GM19372 (cell line): ENCODE measurements around the gene SLC39A9.
"Not testable (repeated sequence)": the region's sequence is repeated elsewhere in the genome, so short reads cannot be mapped to it uniquely, and the experiment has no call there.

Experiments
- ATAC-seq: cut with Tn5 transposase; IDR thresholded peaks from one replicate; pipeline ENCODE4 v1.9.1; 2021; ENCODE audit warnings: mild to moderate bottlenecking, low read depth, moderate library complexity; ENCODE audit not compliant: unreplicated experiment

The SLC39A9 gene

DNA sequence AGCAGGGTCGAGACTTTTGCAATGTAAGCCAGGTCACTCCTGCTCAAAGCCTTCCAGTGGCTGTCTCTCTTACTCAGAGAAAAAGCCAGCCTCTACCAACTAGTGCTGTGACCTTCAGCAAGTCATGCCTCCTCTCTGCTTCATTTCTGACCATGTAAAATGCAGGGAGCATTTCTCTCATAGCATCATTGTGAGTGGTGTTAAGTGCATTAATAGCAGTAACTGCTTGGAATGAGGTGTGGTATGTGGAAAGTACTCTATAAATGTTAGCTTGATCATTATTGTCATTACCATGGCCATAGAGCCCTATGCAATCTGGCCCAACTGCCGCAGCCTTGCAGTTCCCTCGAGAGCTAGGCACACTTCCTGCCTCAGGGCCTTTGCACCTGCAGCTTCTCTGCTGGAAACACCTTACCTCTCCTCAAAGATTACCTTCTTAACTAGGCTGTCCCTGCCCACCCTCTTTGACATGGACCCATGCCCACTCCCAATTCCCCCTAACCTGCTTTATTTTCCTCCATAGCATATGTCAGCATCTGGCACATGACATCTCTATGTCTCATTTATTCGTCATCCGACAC lies 96.9 kb downstream of the SLC39A9 start:
- no peak for ATAC-seq

DNA sequence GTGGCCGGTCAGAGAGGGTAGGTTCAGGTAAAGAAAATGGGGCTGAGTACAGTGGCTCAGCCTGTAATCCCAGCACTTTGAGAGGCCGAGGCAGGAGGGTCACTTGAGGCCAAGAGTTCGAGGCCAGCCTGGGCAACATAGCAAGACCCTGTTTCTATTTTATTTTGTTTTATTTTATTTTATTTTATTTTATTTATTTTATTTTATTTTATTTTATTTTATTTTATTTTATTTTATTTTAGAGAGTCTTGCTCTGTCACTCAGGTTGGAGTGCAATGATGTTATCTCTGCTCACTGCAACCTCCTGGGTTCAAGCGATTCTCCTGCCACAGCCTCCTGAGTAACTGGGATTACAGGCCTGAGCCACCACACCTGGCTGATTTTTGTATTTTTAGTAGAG lies 99.4 kb downstream of the SLC39A9 start:
- ATAC-seq, result not testable (repeated sequence)

DNA sequence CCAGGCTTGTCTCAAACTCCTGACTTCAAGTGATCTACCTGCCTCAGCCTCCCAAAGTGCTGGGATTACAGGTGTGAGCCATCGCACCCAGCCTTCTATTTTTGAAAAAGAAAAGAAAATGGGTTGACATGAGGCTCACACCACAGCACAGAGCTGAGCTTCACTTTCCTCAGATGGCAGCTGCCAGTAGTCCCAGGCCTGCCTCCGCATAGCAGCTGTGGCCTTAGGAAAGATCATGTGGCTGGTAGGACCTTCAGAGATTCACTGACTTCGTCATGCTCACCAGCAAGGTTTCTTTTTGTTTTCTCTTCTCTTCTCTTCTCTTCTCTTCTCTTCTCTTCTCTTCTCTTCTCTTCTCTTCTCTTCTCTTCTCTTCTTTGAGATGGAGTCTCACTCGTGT lies 99.8 kb downstream of the SLC39A9 start:
- ATAC-seq, result not testable (repeated sequence)

DNA sequence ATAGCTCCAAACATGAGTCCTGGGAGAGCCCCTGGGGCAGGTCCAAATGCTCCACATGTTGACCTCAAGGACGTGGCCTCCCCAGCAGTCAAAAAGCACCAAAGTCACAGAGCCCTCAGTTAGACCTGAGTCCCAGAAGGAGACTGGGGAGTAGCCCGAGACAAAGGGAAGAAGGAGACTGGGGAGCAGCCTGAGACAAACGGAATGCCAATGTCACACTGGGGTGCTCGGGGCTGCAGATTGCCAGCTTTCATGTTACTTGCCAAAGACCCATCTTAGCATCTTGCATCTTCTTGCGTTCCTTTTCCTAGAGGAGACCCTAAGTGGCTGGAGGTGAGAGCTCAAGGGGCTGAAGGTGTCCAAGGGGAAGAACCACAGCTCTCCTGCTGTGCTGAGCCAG lies 100.9 kb downstream of the SLC39A9 start:
- no peak for ATAC-seq

DNA sequence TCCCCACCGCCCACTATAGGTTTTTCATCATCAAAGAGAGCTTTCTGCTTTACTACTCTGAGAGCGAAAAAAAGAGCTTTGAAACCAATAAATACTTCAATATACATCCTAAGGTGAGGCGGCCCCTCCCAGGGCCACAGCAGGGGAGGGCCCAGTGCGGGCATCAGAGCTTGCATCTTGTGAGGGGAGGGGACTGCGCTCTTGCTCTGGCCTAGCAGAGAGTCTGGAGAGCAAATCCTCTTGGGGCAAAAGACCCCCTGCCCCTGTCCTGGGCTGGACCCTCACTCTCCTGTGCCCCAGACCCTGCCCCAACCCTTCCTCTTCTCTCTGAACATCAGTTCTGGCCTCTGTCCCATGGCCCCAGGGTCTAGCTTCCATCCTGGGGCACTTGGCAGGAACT lies 101.6 kb downstream of the SLC39A9 start:
- ATAC-seq, result no peak

DNA sequence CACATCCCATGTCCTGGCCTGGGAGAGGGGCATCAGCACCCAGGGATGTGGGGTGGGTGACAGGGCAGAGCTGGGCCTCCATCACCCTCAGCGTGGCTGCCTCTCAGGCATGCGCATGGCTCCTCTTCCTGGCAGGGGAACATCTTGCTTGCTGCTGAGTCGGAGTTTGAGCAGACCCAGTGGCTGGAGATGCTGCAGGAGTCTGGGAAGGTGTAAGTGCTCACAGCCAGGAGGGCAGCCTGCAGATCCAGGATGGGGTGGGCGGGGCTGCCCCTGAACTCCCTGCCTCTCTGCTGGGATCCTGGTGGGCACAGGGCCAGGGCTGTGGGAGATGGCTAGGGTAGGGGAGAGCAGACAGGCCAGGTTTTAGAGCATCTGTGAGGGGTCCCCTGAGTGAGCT lies 102.2 kb downstream of the SLC39A9 start:
- ATAC-seq, result no peak

DNA sequence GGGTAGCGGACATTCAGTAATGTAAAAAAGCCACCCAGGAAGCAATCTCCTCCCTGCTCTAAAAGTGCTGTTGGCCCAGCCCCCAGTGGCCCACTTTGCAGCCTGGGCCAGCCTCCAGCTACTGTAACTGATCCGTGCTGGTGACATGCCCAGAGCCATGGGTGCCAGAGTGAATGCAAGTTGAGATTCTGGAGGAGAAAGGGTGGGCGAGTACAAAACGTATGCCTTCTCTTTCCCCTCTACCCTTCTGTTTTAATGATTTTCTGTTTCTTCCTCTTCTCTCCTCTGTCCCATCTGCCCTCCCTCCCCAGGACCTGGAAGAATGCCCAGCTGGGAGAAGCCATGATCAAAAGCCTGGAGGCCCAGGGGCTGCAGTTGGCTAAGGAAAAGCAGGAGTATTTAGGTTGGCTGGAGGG lies 102.9 kb downstream of the SLC39A9 start:
- ATAC-seq, result no peak

DNA sequence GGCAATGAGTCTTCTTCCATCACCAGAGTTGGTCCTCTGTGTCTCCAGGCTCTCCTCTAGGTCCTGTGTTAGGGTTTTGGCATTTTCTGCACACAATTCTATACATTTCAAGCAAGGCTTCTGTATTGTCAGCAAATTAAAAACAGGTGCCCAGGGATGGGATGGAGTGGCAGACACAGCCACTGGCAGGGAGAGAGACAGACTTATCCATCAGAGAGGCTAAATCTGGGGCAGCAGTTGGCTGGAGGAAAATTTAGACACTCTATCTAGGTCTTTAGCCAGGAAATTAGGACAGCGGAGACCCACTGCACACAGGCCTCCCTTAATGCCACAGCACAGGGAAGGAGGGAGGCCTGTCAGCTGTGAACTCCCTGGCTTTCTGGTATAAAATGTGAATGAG lies 106.3 kb downstream of the SLC39A9 start:
- no peak for ATAC-seq

DNA sequence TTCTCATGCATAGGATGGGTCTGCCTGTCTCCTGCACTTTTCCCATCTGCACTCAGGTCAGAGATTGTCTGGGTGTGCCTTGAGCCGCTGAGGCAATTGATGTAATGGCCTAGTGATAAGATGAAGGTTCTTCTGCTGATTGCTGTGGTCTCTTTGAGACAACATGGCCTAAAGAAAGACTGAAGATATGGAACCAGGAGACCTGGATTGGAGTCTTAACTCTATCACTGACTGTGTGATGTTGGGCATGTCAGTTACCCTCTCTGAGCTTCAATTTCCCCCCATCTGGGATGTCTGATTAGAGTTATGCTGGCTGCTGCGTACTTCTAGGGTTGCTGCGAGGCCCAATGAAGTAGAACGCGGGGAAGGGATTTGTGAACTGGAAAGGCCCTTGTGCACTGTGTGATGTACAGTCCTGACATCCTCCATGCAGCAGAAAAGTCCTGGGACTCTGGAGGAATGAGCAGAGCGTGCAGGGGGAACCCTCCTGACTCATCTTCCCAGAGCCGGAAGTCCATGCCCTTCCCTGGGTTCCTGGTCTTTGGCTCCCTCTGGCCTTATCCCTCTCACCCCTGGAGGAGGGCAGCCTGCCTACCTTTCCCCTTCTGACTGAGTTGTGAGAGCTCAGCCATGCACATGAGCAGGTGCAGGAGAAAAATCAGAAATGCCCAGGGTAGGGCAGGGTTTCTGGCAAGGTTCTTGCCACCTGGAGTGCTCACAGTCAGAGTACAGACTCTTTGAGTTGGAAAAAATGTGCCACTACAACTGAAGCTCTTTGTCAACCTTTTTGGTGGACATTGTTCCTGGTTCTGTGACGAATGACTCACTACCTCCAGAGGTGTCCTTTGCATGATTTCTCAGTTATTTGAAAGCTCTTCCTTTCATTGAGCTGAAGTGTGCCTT lies 107.1 kb downstream of the SLC39A9 start:
- no peak for ATAC-seq

DNA sequence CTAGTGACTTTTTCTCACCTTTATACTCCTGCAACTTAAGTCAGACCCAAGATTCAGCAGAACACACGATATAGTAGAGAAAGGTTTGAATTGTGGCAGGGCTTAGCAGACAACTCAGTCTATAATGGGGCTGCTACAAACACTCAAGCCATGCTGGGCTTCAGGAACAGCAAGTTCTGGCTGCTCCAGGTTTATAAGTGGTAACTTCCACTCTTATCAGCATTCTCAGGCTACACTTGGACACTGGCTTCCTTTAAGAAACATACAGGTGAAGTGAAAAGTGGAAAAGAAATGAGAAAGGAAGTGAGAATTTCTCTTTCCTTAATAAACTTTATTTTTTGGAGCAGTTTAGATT lies 107.7 kb downstream of the SLC39A9 start:
- ATAC-seq, result no peak
